Right lobe of liver (tissue), 6 donors: ENCODE results near the gene GLP2R. TPM values are rescaled to one million over a fixed set of nuclear protein-coding genes. Genes with fewer than 3 reads are reported as not detected.

Source experiments
- ATAC-seq, 4 donors: fragments of 200-7000 bp; cut with Tn5 transposase; one replicate each; pipeline ENCODE4 v1.9.1; 2020; ENCODE audit warnings: mild to moderate bottlenecking in 4 of 4, moderate library complexity in 4 of 4
- DNase-seq, 3 donors: peaks; one replicate each; pipeline ENCODE4 v3.0.0-alpha.2; 2020
- H3K27ac ChIP-seq, 3 donors: fragments of 200-600 bp; one replicate each; pipeline ENCODE4 v1.8.0; 2022
- H3K27me3 ChIP-seq, 2 donors: fragments of 200-600 bp; one replicate each; pipeline ENCODE4 v1.8.0; 2022
- H3K36me3 ChIP-seq, 4 donors: fragments of 200-600 bp; sonication (generic) in 1 of 4; one replicate each; pipeline versions ENCODE4 v1.5.1 to v1.8.0; 2017 to 2022; ENCODE audit warnings: control low read depth in 1 of 4
- H3K4me1 ChIP-seq, 4 donors: fragments of 200-600 bp; sonication (generic) in 1 of 4; one replicate each; pipeline versions ENCODE4 v1.5.1 to v1.8.0; 2017 to 2022; ENCODE audit warnings: control low read depth in 1 of 4
- H3K4me3 ChIP-seq, 3 donors: fragments of 200-600 bp; one replicate each; pipeline ENCODE4 v1.8.0; 2022
- H3K9me3 ChIP-seq, 4 donors: fragments of 200-600 bp; sonication (generic) in 1 of 4; one replicate each; pipeline versions ENCODE4 v1.5.1 to v1.8.0; 2017 to 2022; ENCODE audit warnings: control low read depth in 1 of 4
- POLR2A ChIP-seq: fragments of 450-650 bp; IDR thresholded peaks from one replicate; pipeline ENCODE4 v1.6.1; 2017; ENCODE audit warnings: antibody characterized with exemption, mild to moderate bottlenecking
- WGBS: methylation state at CpG from one replicate; pipeline ENCODE4 v1.1.6; 2018; ENCODE audit warnings: low coverage, low lambda C conversion rate; ENCODE audit not compliant: insufficient coverage; ENCODE audit errors: missing lambda C conversion rate; 5-methylcytosine and 5-hydroxymethylcytosine counted together
- intact Hi-C, 2 donors: fragments of 100-400 bp; cut with DNase I; formaldehyde crosslinking; loops; one replicate each; pipeline versions ENCODE4 v1.11.2 to v1.14.1; 2022
- total RNA-seq, 6 experiments: library from RNA; depleted of rRNA in 2 of 6; stranded (reverse); fragments of >200 nt in 2 of 6; fragmentation: NEBNext Ultra II Directional in 3 of 6; extraction: Animal tissue kit (Norgen Biotek cat#: 25700) in 3 of 6; gene quantifications; one replicate each; pipeline versions ENCODE4 v1.1.0 to v1.2.4, GENCODE V29; 2016 to 2023
- TF ChIP-seq, protein P1 (sequence below), 4 donors: fragments of 200-600 bp in 3 of 4; fragments of 450-650 bp in 1 of 4; IDR thresholded peaks; one replicate each; pipeline versions ENCODE4 v1.5.1 to v1.8.0; 2016 to 2022; ENCODE audit warnings: antibody characterized with exemption in 4 of 4, mild to moderate bottlenecking in 2 of 4
- donor health status: DM: no; HTN: yes; CAD: no.
- donor health status: DM: no; HTN: no; CAD: no.
- donor health status: DM: no; HTN: no; CAD: no.
- donor health status: DM: no; HTN: yes; CAD: no.
- donor health status: DM: no; HTN: yes; CAD: no.

The GLP2R gene
- total RNA-seq, 6 experiments from 2014 or later, result 0.12 to 2.4 (median 0.63) TPM

DNA sequence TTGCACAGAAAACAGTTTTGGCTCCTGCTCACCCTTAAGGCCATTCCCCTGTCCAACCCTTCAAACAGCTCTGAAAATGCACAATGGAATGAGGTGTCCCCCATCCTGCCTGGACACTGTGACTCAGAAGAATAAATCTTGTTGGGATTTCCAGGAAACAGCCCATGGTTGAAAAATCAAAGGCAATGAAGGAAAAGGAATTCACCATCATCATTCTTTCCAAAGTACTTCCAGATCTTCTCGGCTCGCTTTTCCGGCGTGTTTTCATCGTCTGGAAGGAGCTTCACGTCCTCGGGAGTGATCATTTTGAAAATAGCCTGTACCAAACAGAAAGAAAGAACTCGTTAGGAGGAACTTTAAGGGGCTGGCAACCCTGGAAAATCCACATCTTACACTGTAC lies 75.1 kb downstream of the GLP2R start:
- WGBS, result 31% methylated on average over 8 of the region's 8 CpGs
- Histone ChIP-seq H3K27me3 (no peaks in the 10 kb centered on the region), H3K9me3 (no peaks in the 10 kb centered on the region), H3K27ac (no peak overlapping the region), H3K4me1 (no peaks in the 10 kb centered on the region), H3K36me3 (no peaks in the 10 kb centered on the region), H3K4me3 (no peak overlapping the region)
- TF ChIP-seq POLR2A, result no peak
- TF ChIP-seq, protein P1, sequence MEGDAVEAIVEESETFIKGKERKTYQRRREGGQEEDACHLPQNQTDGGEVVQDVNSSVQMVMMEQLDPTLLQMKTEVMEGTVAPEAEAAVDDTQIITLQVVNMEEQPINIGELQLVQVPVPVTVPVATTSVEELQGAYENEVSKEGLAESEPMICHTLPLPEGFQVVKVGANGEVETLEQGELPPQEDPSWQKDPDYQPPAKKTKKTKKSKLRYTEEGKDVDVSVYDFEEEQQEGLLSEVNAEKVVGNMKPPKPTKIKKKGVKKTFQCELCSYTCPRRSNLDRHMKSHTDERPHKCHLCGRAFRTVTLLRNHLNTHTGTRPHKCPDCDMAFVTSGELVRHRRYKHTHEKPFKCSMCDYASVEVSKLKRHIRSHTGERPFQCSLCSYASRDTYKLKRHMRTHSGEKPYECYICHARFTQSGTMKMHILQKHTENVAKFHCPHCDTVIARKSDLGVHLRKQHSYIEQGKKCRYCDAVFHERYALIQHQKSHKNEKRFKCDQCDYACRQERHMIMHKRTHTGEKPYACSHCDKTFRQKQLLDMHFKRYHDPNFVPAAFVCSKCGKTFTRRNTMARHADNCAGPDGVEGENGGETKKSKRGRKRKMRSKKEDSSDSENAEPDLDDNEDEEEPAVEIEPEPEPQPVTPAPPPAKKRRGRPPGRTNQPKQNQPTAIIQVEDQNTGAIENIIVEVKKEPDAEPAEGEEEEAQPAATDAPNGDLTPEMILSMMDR (IDR thresholded peaks at IDR 0.05), result no peak
- no peak for DNase-seq
- no peak for ATAC-seq
- intact Hi-C loops, result no loop called here

DNA sequence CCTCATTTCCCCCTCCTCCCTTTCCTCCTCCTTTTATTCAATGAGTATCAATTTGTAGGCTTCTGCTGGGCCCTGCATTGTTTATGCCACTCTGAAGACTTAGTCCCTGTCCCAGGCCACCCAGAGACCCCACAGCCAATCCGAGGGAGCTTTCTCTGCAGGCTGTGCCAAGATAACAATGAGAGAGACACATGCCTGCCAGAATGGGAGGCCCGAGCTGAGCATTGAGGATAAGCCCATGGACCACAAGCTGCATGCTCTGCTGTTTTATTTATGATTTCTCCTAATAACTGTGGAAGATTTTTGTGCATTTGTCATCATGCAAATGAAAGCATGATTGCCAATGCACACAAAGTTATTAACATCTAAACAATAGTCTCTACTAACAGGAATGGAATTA lies 76.4 kb downstream of the GLP2R start:
- DNase-seq (no peak), ATAC-seq (no peak)
- TF ChIP-seq, protein P1 (IDR thresholded peaks at IDR 0.05), result no peak

DNA sequence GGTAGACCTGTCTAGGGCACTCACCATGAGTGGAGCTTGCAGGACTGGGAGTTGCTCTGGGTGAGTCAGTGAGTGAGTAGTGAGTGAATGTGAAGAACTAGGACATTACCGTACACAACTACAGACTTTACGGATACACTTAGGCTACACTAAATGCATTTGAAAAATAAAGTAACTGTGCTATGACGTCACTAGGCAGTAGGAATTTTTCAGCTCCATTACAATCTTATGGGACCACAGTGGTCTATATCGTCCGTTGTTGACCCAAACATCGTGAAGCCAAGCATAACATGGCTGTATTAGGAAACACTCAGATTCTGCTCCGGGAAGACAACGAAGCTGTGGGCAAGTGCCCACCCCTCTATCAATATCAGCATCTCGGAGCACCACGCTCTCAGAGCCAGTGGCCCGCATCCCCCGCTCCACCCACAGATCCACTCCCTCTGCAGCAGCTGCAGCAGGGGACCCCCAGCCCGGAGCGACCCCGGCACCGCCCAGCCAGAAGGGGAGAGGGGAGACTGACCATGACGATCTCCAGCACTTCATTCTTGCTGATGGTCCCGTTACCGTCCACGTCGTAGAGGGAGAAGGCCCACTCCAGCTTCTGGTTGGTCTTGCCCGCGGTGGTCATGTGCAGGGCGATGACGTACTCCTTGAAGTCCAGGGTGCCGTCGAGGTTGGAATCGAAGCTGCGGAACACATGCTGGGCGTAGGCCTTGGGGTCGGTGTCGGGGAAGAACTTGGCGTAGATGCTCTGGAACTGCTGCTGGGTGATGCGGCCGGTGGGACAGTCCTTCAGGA lies 78.8 kb downstream of the GLP2R start:
- H3K27ac ChIP-seq, result no peak overlapping the region
- H3K36me3 ChIP-seq, result no peaks in the 10 kb centered on the region
- DNase-seq (no peak), ATAC-seq (no peak)
- intact Hi-C loops, result no loop called here
- H3K4me3 ChIP-seq, result no peak overlapping the region
- H3K27me3 ChIP-seq, result no peaks in the 10 kb centered on the region
- no peak for TF ChIP-seq POLR2A
- TF ChIP-seq, protein P1 (IDR thresholded peaks at IDR 0.05), result no peak
- H3K9me3 ChIP-seq, result no peaks in the 10 kb centered on the region
- 91% methylated on average over 17 of the region's 35 CpGs for WGBS
- H3K4me1 ChIP-seq, result no peaks in the 10 kb centered on the region

More for the DNA sequence above, 76.4 kb downstream of the GLP2R start:
- Histone ChIP-seq H3K36me3 (no peaks in the 10 kb centered on the region), H3K4me1 (no peaks in the 10 kb centered on the region), H3K27me3 (no peaks in the 10 kb centered on the region), H3K9me3 (no peaks in the 10 kb centered on the region), H3K4me3 (no peak overlapping the region), H3K27ac (no peak overlapping the region)
- intact Hi-C loops, result no loop called here
- 10% methylated on average over 2 of the region's 2 CpGs for WGBS

DNA sequence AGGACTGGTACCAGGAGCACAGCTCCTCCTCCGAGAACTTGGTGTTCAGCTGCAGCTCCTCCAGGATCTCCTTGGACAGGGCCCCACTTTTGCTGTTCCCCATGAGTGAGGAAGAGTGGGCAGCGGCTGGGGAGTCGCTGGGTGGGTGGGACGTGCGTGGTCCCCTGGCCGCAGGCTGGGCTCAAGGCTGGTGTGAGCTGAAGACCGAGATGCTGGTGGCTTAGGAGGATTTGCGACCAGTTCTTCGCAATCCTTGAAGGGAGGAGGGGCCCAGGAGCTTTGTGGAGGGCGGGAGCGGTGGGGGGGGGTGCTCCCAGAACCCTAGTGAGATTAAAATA lies 79.3 kb downstream of the GLP2R start, which contains the start of gene RCVRN:
Gene RCVRN, minus strand, starts transcription at position 194 of the 338 bp plus-strand sequence. Its CDS starts 91 bp downstream, at position 103.
- H3K27ac ChIP-seq, result no peak within 1 kb of the TSS
- H3K27me3 ChIP-seq, result no peaks in the 10 kb centered on the region
- intact Hi-C loops, result no loop called here
- H3K36me3 ChIP-seq, result no peaks in the 10 kb centered on the region
- H3K4me1 ChIP-seq, result no peaks in the 10 kb centered on the region
- whole genome bisulfite sequencing, result no CpG with 5 or more reads among the region's 11 CpGs
- H3K4me3 ChIP-seq, result no peak within 1 kb of the TSS
- H3K9me3 ChIP-seq, result no peaks in the 10 kb centered on the region
- ATAC-seq (no peak), DNase-seq (no peak)
- TF ChIP-seq, protein P1 (IDR thresholded peaks at IDR 0.05), result no peak
- TF ChIP-seq POLR2A, result no peak
